Activated CD4-positive, alpha-beta T cell treated with anti-CD3 and anti-CD28 coated beads, Interleukin-2, amount 10 ng/mL, durations not matched to agents 24 days and 14 days (primary cell): ENCODE data around the gene ATF5. TPM values are rescaled to one million over a fixed set of nuclear protein-coding genes. Genes with fewer than 3 reads are reported as not detected.

Experiments used
- DNase-seq: peaks from one replicate; pipeline ENCODE4 v3.0.0; 2022
- H3K27ac Mint-ChIP-seq: one replicate; pipeline ENCODE4 v1.8.0; 2022; ENCODE audit warnings: mild to moderate bottlenecking, mixed read lengths
- H3K27me3 Mint-ChIP-seq: one replicate; pipeline ENCODE4 v1.8.0; 2022; ENCODE audit warnings: mixed read lengths
- H3K36me3 Mint-ChIP-seq: one replicate; pipeline ENCODE4 v1.8.0; 2022; ENCODE audit warnings: low read depth, mild to moderate bottlenecking, mixed read lengths
- H3K4me1 Mint-ChIP-seq: one replicate; pipeline ENCODE4 v1.8.0; 2021; ENCODE audit warnings: mixed read lengths
- H3K4me3 Mint-ChIP-seq: one replicate; pipeline ENCODE4 v1.8.0; 2022; ENCODE audit warnings: mild to moderate bottlenecking, moderate library complexity, mixed read lengths
- H3K9me3 Mint-ChIP-seq: one replicate; pipeline ENCODE4 v1.8.0; 2021; ENCODE audit warnings: mixed read lengths
- intact Hi-C: fragments of 100-400 bp; cut with micrococcal nuclease; formaldehyde crosslinking; loops from one replicate; pipeline ENCODE4 v1.15.1; 2023
- total RNA-seq: library from RNA; stranded (reverse); gene quantifications from 2 replicates; pipeline ENCODE4 v1.2.3, GENCODE V29; 2022

ATF5 gene
- total RNA-seq, 1 donor from 2014 or later: 44.3 TPM

DNA sequence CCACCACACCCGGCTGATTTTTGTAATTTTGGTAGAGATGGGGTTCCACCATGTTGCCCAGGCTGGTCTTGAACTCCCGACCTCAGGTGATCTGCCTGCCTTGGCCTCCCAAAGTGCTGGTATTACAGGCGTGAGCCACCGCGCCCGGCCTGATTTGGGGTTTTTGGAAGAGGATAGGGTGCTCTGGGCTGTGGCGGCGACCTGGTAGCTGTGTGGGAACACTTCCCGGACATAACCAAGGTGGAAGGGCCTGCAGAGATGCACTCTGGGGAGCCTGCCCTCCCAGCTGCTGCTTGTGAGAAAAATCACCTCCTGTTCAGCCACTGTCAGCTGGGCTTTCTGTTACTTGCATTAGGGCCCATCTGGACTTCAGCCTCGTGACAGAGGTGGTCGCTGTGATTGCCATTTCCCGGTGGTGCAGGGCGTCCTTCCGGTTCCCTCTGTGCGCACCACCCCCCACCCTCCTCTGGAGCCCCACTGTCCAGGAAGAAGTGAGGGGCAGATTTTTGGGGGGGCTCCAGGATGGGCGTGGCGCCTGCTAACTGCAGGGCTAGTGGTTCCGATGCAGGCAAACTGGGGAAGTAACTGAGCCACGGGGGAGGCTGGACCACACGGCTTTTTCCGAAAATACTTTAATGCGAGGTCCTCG lies 39.8 kb upstream of the ATF5 start:
- intact Hi-C loops: no loop called here
- Mint-ChIP-seq H3K27ac (peak overlapping the region; percentile 37), H3K27me3 (no peaks in the 10 kb centered on the region), H3K9me3 (no peaks in the 10 kb centered on the region), H3K4me1 (peaks cover 21% of the 10 kb centered on the region), H3K36me3 (peaks cover 44% of the 10 kb centered on the region), H3K4me3 (peak overlapping the region; percentile 23)
- DNase-seq: no peak

DNA sequence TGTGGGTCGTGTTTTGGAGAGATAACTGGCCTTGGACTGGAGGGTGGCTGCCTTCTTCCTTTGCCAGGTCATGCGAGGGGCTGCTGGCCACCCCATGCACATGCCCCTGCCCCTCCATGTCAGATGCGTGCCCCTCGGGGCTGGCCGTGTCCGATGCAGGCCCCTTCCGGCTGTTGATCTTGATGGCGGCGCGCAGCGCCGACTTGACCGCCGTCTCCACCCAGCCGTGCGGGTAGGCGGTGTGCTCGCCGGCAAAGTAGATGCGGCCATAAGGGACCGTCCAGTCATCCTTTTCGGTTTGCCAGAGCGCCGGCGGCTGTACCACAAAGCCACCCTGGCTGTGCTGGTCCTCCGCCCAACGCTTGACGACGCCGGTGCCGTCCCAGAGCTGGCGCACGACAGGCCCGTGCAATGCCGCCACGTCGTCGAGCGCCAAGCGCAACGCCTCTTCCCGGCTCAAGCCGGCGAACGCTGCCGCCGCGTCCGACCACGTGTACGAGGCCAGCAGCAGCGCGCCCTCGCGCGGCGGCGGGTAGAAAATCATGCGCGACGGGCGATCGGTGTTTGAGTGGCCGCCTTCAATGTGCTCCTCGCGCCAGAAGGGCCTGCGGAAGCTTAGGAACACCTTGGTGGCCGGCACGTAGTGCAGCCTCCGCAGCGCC lies 39.2 kb upstream of the ATF5 start:
- Mint-ChIP-seq H3K27ac (peak overlapping the region; percentile 74), H3K36me3 (peaks cover 38% of the 10 kb centered on the region), H3K4me3 (peak overlapping the region; percentile 82), H3K4me1 (peaks cover 25% of the 10 kb centered on the region), H3K9me3 (no peaks in the 10 kb centered on the region), H3K27me3 (no peaks in the 10 kb centered on the region)
- intact Hi-C loops: no loop called here
- DNase-seq: peak; percentile 93

DNA sequence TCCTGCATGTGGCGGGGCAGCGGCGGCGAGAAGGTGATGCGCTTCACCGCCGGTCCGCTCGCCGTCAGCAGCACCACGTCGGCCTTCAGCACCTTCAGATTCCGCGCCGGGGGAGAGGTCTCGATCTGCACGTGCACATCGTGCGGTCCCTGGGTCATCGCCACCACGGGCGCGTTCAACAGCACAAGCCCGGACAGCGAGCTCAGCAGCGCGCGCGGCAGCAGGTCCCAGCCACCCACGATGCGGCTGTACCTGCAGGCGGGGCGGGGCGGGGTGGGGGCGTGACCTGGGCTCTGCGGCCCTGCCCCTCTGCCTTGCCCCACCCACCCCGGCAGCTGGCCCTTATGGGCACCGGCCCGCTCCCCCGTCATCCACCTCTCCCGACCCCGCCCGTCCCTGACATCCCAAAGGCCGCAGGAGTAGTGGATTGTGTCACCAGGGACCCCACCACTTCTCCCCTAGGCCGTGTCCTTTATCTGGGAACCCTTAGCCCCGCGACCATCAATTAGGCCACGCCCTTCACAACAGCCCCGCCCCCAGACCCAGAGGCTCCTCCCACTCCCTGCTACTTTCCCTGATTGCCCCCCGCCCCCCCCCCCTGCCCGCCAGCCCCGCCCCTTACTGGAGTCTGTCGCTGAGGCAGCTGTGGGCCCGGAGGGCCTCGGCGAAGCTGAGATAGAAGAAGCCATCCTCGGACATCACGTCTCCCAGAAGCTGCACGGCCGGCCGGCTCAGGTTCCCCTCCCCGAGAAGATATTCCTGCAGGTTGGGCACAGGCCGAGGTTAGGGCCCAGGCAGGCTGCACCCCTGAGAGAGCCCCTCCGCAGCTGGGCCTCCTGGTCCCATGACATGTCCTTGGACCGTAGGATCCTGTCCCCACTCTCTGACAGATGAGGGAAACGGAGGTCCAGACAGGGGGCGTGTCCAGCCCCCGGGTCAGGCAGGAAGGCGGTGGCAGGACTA lies 38.4 kb upstream of the ATF5 start:
- Mint-ChIP-seq H3K27ac (peak overlapping the region; percentile 74), H3K36me3 (peaks cover 32% of the 10 kb centered on the region), H3K4me3 (peak overlapping the region; percentile 82), H3K9me3 (no peaks in the 10 kb centered on the region), H3K27me3 (no peaks in the 10 kb centered on the region), H3K4me1 (peaks cover 28% of the 10 kb centered on the region)
- peak; percentile 87 for DNase-seq
- intact Hi-C loops: no loop called here

DNA sequence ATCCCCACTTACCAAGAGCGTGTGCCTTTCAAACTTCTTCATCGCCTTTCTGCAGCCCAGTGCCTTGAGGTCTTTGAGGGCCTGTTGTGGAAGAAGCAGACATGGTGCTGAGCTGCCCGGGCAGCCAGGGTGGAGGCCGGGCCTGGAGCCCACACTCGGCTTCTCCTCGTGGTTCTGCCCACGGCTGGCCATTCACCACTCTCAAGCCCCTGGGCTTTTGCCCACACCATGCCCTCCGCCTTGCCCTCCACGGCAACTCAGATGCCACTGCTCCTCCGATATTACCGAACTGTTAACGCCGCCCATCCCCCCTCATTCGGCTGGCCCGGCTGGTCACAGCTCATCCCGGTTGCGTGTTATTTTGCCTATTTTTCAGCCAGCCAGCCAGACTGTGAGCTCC lies 37.6 kb upstream of the ATF5 start:
- Mint-ChIP-seq H3K27me3 (no peaks in the 10 kb centered on the region), H3K4me1 (peaks cover 36% of the 10 kb centered on the region), H3K4me3 (no peak overlapping the region), H3K27ac (peak overlapping the region; percentile 34), H3K9me3 (no peaks in the 10 kb centered on the region), H3K36me3 (peaks cover 29% of the 10 kb centered on the region)
- no peak for DNase-seq
- intact Hi-C loops: no loop called here

DNA sequence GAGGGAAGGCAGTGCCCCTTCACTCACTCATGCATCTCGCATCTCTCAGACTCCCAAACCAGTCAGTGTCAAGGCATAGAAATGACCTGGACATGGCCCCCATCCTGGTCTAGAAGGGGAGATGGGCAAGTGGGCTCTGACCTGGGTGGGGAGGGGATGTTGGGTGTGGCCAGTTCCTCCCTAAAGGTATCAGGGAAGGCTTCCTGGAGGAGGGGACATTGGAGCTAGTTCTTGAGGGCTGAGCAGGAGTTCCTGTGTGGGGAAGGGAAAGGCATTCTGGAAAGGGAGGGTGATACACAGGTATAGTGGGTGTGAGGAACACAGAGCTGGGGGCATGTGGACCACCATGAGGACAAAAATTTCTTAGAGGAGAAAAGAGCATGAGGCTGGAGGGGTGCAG lies 36.3 kb upstream of the ATF5 start:
- H3K27me3 Mint-ChIP-seq: peaks cover under 1% of the 10 kb centered on the region
- peak overlapping the region; percentile 17 for H3K27ac Mint-ChIP-seq
- peaks cover 28% of the 10 kb centered on the region for H3K36me3 Mint-ChIP-seq
- DNase-seq: no peak
- intact Hi-C loops: no loop called here
- peaks cover 49% of the 10 kb centered on the region for H3K4me1 Mint-ChIP-seq
- H3K9me3 Mint-ChIP-seq: no peaks in the 10 kb centered on the region
- H3K4me3 Mint-ChIP-seq: peak overlapping the region; percentile 13

DNA sequence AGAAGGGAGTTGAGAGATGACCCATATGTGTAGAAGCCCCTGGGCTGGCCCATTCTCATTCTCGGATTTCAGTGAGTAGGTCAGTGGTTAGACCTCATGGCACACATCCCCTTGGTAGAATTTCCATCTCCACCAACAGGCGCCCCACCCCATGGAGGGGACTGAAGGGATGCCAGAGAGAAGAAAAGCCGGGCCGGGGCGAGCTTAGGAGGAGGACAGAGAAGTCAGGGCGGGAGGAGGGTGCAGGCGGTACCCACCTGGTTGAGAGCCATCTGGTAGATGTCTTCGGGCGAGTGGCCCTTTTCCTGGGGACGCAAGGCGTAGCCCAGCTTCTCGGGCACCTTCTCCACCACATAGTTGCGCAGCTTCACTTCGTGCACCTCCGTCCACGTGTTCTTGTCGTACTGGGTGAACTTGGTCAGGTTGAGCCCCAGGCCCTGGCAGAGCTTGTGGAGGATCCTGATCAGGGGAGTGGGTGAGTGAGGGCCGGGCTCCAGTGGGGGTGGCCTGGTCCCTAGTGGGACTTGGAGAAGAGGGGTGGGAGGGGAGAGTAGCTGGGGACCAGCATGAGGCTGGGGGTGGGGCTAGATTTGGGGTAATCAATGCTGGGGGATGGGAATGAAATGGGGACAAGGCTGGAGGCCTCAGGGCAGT lies 34.9 kb upstream of the ATF5 start:
- peak overlapping the region; percentile 89 for H3K4me3 Mint-ChIP-seq
- H3K27ac Mint-ChIP-seq: peak overlapping the region; percentile 84
- peaks cover 2% of the 10 kb centered on the region for H3K27me3 Mint-ChIP-seq
- DNase-seq: no peak
- H3K9me3 Mint-ChIP-seq: no peaks in the 10 kb centered on the region
- intact Hi-C loops: no loop called here
- peaks cover 24% of the 10 kb centered on the region for H3K36me3 Mint-ChIP-seq
- H3K4me1 Mint-ChIP-seq: peaks cover 52% of the 10 kb centered on the region

DNA sequence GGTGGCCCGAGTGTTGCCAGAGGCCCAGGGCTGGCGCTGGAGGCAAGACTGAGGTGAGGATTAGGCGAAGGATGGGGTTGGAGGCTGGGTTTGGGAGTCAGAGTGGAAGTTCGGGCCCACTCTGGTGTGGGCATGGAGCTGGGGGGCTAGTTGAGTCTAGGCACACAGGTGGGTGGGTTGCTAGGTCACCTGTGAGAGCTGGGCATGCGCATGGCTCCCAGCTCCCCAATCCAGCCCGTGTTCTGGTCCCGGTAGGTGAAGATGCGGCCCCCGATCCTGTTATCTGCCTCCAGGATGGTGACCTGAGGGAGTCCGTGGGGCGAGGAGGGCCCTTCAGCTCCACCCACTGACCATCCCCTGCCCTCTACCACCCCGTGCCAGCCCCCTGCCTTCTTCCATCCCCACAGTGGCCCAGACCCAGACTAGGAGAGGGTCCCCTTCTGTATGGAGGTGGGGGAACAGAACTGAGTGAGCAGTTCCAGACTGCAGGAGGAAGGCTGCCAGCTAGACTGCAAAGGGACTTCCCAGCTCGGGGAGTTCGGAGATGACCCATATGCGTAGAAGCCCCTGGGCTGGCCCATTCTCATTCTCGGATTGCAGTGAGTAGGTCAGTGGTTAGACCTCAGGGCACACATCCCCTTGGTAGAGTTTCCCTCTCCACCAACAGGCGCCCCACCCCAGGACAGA lies 34.0 kb upstream of the ATF5 start:
- Mint-ChIP-seq H3K27me3 (peaks cover 2% of the 10 kb centered on the region), H3K4me1 (peaks cover 50% of the 10 kb centered on the region), H3K27ac (peak overlapping the region; percentile 84), H3K36me3 (peaks cover 18% of the 10 kb centered on the region), H3K9me3 (no peaks in the 10 kb centered on the region), H3K4me3 (peak overlapping the region; percentile 89)
- intact Hi-C loops: no loop called here
- DNase-seq: peak; percentile 70

DNA sequence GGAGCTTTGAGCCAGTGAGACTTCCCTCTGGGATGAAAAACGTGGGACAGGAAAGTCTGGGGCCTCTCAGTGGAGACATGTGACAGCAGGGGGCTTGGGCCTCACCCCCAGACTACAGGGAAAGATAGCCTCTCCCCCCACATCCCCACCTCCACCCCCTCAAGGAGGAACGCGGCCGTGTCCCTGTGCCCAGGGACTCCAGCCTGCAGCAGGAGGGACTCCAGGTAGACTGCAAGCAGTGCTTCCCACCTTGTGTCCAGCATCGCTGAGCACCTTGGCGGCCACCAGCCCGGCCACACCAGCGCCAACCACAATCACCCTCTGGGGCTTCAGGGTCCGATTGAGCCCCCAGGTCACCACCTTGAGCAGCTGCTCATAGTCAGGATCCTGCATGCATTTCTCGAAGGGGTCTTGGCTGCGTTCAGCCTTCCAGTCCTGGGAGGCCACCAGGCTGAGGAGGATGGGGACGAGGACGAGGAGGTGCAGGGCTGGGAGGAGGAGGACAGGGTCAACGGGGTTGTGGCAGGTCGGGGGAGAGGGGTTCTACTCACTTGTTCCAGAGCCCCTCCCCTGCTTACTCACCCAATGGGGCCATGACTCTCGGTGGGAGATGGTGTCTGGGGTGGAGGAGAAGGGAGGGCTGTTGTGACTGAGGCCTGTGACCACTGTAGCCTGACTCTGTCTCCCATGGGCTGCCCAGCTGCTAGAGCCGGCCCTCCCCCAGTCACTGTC lies 33.3 kb upstream of the ATF5 start:
- peak; percentile 67 for DNase-seq

DNA sequence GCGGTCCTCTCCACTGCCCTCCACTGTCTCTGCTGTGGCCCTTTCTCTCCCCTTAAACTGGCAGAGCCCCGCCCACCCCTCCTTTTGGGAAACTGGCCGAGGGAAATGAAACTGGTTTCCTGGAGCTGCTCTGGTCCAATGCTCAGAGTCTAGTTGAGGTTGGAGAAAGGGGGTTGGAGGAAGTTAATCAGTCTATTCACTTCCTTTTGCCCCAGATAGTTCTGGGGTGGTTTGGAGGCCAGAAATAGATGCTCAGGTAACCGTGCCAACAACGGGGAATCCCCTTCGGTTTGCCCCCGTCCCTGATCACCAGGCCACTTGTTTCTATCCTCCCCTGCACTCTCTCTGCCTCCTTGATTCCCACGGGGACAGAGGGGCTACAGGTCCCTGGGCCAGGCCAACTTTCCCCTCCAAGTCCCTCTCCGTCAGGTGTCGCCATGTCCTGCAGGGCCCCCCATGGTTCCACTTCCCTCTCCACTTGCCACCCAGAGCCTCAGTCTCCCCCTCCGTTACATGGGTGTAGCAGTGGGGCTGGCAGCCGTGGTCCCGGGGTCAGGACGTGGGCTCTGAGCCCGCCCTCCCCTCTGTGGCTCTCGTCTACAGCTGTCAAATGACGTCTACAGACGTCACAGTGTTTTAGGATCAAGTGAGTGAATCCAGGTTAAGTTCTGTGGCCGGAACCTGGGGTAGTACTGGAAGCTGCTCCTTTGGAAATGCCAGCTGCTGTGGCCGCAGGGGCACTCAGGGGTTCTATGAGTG lies 32.0 kb upstream of the ATF5 start, which contains the start of gene IL4I1:
IL4I1 (minus strand) TSS at position 25 of the 759 bp plus-strand sequence. CDS start 727 bp downstream, outside the sequence.
- intact Hi-C loops: loop anchor here (1.0 kb wide), 5 partner anchors 14 to 84 kb away; partner anchors contain the start of genes AKT1S1, ATF5, FUZ and NUP62
- H3K9me3 Mint-ChIP-seq: no peaks in the 10 kb centered on the region
- H3K27ac Mint-ChIP-seq: peak within 1 kb of the TSS; percentile 100
- DNase-seq: peak; percentile 88
- H3K4me1 Mint-ChIP-seq: peaks cover 51% of the 10 kb centered on the region
- H3K27me3 Mint-ChIP-seq: peaks cover 2% of the 10 kb centered on the region
- peak within 1 kb of the TSS; percentile 89 for H3K4me3 Mint-ChIP-seq
- H3K36me3 Mint-ChIP-seq: peaks cover 14% of the 10 kb centered on the region

More for the DNA sequence above, 33.3 kb upstream of the ATF5 start:
- Mint-ChIP-seq H3K27ac (peak overlapping the region; percentile 100), H3K4me3 (peak overlapping the region; percentile 89), H3K4me1 (peaks cover 52% of the 10 kb centered on the region), H3K9me3 (no peaks in the 10 kb centered on the region), H3K36me3 (peaks cover 14% of the 10 kb centered on the region), H3K27me3 (peaks cover 2% of the 10 kb centered on the region)
- intact Hi-C loops: no loop called here

DNA sequence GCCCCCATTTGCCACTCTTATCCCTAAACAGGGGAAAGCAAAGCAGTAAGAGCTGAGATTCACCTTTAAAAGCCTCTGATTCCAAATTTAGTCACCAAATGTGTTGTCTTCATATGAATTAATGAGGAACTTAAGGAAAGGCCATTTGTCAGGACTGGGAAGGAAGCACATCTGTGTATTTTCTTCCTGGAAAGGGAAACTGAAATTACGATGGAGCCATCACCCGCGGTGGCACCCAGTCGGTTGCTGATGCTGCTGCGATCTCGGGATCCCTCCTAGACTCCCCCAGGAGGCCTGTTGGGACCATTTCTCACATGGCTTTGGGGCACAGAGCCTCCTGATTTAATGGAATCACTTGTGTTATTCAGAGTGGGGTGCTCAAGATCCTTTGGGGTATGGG lies 24.9 kb upstream of the ATF5 start:
- no peaks in the 10 kb centered on the region for H3K9me3 Mint-ChIP-seq
- DNase-seq: no peak
- H3K4me1 Mint-ChIP-seq: peaks cover 43% of the 10 kb centered on the region
- intact Hi-C loops: no loop called here
- H3K36me3 Mint-ChIP-seq: peaks cover 38% of the 10 kb centered on the region
- H3K4me3 Mint-ChIP-seq: no peak overlapping the region
- H3K27me3 Mint-ChIP-seq: no peaks in the 10 kb centered on the region
- peak overlapping the region; percentile 63 for H3K27ac Mint-ChIP-seq

DNA sequence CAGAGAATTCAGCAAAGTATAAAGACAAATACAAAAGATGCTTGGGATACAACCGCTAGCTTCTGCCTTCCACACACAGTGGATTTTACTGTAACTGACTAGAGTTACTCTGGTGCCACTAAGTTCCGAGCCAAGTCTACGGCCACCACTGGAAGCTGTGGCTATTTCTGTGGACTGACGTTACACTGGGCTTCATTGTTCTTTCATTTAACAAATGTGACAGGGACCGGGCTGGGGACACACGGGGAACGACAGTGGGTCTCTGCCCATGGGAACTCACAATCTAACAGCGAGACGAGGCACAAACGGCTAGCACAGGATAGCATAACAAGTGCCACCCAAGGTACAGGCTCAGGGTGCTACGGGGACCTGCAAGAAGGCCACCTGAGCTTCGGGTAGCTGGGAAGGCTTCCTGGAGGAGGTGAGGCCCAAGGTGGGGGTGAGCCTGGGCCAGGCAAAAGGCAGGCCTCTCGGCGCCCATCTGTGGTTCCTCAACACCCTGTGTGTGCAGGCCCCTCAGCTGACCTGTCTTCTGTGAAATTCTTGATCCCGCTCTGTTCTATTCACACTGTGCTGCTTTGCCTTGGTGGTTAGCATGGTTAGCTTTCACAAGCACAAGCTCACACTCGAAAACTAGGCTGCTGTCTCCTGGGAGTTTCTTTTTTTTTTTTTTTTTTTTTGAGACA lies 22.0 kb upstream of the ATF5 start:
- Mint-ChIP-seq H3K4me3 (no peak overlapping the region), H3K4me1 (peaks cover 51% of the 10 kb centered on the region), H3K27me3 (no peaks in the 10 kb centered on the region), H3K9me3 (no peaks in the 10 kb centered on the region), H3K36me3 (peaks cover 56% of the 10 kb centered on the region), H3K27ac (no peak overlapping the region)
- no peak for DNase-seq
- intact Hi-C loops: no loop called here
